ENCODE measurements around the gene RHBDF1. TPM values are rescaled to one million over a fixed set of nuclear protein-coding genes. Genes with fewer than 3 reads are reported as not detected.
A peak's percentile ranks its signal among the peaks of the same experiment; 100 is the strongest.
"Not testable (repeated sequence)": the region's sequence is repeated elsewhere in the genome, so short reads cannot be mapped to it uniquely, and the experiment has no call there.

Gene RHBDF1
- total RNA-seq, 1 donor from 2014 or later = 29.1 TPM

DNA sequence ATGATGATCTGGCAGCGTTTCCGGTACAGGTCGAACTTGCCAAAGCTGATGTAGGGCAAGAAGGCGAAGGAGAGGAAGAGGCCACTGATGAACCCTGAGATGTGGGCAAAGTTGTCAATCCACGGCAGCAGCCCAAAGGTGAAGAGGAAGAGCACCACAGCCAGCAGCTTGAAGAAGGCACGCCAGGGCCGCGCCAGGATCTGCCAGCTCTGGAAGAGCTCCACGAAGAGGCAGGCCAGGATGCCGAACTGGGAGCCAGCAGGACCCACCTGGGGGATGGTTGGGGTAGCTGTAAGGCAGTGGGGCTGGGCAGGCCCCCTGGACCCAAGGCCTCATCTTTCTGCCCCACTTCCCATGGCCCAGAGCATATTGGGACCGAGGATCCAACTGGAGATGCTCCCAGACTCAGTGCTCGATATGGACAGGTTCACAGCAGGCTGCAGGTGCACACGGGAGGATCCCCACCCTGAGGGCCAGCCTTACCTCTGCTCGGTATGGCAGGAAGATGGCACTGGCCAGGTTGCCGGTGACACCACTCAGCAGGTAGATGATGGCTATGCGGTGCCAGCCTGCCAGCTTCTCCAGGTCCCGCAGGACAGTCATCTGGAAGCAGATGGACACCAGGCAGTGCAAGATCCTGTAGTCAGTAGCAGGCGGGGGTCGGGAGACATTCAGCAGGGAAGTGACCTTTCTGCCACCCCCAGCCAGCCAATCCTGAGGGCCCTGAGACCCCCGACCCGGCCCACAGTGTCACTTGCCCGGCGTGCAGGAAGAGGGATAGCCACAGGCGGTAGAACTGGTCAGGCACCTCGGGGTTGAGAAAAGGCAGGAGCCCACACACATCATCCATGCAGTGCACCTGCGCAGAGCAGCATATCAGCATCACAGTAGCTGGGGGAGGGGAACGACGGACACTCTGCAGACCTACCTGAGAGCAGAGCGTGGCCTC is 13.7 kb downstream of the RHBDF1 start:
- no peak for DNase-seq

DNA sequence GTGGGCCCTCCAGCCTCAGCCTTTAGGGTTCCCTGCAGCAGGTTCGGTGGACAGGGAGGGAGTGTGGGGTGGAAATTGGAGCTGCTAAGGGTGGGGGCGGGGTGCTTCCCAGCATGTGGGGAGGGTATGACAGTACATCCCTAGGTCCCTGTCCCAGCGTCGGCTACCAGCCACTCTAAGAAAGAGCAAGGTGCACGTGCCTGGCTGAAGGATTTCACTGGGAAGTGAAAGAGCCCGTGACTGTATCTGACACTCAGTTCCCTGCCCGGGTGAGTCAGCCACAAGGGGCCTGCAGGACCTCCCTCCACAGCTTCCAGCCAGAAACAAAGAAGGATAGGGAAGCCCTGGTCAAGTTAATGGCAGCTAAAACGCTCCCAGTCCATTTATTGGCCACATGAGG is 14.7 kb downstream of the RHBDF1 start:
- DNase-seq = no peak

DNA sequence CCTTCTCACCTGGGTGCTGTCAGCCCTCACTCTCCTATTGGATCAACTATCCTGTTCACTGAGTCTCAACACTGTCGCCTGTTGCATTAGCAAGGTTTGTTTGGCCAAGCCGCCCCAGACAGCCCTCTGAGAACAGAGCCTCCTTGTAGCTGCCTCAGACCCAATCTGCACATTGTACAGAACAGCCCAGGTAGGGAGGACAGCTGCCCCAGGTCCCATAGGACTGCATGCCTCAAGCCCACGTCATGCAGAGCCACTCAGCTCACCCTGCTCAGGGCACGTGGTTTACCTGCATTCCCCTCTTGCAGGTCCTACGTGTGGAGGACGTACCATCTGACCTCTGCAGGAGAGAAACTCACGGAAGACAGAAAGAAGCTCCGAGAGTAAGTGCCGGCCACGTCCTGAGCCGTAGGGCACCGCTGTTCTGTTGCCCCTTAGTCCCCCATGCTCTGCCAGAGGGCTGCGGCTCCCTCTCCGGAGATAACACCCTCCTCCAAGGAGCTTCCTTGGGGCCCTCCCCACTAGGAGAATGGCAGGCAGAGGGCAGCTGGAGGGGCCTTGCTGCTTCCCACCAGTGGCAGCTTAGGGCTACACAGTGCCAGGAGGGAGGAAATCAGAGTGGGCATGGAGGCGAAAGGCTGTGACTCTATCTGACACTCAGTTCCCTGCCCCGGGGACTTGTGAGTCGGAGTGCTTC is 16.1 kb downstream of the RHBDF1 start:
- DNase-seq = no peak

DNA sequence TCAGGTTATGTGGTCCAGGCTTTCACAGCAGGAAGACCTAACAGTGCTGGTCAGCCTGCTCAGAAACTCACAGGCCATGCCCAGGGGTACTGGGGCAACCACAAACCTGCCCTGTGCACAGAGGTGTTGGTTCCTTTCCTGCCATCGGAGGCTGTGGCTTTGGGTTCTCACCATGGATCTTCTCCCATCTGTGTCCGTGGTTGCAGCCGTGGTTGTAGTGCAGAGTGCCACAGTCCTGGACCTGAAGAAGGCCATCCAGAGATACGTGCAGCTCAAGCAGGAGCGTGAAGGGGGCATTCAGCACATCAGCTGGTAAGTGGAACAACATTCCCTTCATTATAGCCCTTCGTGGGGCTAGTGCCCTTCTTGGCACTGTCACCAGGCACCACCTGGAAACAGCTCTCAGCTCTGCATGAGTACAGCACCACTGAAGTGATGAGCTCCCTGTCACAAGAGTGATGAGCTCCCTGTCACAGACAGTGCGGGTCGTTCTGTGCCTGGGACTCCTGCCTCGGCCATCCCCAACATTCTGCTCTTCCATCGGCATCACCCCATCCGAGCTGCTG is 16.8 kb downstream of the RHBDF1 start:
- DNase-seq = no peak

DNA sequence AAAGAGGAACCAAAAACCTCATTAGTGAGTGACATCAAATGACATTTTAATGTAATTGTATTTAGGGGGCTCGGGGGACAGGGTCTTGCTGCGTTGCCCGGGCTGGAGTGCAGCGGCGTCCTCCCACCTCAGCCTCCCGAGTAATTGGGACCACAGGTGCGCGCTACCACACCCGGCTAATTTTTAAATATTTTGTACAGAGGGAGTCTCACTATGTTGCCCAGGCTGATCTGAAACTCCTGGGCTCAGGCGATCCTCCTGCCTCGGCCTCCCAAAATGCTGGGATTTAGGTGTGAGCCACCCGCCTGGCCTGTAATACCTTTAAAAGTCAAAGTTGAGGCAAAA is 18.2 kb downstream of the RHBDF1 start:
- no peak for DNase-seq

DNA sequence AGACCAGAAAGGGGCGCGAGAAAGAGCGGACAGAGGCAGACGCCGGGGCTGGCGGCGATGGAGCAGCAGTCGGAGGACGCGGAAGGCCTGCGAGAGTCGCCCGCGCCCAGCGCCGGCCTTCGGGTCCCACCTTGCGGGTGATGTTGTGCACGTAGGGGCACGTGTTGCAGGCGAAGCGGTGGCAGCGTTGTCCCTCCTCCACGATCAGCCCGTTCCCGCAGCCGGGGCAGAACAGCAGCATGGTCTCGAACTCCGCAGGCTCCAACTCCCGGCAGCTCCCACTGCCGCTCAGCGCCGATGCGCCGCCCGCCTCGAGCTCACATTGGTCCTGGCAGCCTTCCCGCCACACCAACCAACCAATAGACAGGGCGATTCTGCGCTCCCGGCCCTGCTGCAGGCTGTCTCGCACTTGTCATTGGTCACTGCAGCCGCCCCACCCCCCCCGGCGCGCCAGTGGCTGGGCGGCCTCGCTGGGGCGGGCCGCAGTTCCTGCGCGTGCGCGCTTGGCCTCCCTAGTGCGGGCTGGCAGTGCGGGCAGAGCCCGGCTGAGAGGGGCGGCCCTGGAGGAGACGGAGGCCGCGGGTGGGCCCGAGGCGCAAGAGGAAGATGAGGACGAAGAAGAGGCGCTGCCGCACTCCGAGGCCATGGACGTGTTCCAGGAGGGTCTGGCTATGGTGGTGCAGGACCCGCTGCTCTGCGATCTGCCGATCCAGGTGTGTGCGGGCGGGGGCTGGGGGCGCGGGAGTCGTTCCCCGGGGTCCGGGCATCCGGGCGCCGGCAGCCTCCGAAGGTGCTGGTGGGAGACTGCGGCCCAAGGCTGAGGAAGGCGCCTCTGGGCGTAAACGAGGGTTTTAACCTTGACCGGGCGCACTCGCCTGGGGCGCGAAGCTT is 18.8 kb downstream of the RHBDF1 start, which contains the start of the genes POLR3K and SNRNP25:
POLR3K (minus strand) TSS at position 263 of the 891 bp plus-strand sequence; CDS start at position 241, 22 bp downstream.
SNRNP25 (plus strand) TSS at position 483 of the 891 bp plus-strand sequence; CDS start at position 672, 189 bp downstream.
- DNase-seq = peak; percentile 95

DNA sequence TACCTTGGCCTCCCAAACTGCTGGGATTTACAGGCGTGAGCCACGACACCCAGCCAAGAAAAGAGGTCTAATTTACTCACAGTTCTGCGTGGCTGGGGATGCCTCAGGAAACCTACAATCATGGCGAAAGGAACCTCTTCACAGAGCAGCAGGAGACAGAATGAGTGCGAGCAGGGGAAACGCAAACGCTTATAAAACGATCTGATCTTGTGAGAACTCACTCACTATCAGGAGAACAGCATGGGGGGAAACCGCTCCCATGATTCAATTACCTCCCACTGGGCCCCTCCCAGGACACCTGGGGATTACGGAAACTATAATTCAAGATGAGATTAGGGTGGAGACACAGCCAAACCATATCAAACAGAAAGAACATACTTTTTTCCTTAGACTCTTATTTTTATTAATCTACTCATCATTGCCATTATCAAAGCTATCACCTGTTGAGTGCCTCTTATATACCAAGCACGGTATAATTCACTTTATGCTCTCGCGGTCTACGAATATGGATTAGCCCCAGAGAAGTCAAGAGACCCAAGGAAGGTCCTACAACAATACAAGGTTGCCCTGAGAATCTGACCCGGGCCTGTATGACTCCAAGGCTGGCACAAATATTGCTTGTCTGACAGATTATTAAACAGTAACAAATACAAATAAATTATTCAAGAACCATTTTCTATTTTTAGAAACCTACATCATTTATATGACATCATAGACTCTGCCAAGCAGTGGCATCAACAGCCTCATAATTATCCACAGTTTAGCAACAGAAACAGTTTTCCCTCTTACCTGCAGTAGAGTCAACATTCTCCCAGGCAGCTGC is 21.5 kb downstream of the RHBDF1 start:
- no peak for DNase-seq

DNA sequence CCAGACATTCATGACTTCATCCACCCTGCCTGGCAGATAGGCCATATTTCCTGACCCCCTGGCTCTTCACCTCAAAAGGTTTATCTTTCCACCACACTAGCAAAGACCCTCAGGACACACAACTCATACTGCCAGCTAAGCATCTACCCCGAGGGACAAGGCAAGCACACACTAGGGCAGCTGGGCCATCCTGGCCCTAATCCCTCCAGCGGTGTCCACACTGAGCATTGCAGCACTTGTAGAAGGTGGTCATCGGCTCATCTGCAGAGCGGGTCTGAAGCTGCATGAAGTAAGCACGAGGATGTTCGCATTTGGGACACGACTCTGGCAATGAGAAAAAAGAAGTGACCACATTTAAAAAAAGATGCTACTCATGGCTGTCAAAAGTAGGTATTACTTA is 25.2 kb downstream of the RHBDF1 start:
- DNase-seq = no peak

DNA sequence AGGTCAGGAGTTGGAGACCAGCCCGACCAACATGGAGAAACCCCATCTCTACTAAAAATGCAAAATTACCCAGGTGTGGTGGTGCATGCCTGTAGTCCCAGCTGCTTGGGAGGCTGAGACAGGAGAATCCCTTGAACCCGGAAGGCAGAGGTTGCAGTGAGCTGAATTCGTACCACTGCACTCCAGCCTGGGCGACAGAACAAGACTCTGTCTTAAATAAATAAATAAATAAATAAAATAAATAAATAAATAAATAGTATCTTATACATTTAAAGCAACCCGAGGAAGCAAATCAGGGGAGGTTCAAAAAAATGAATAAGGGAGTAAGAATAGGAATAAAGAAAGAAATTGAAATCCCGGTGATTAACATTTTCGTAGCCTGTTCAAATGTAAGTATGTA is 25.9 kb downstream of the RHBDF1 start:
- not testable (repeated sequence) for DNase-seq

DNA sequence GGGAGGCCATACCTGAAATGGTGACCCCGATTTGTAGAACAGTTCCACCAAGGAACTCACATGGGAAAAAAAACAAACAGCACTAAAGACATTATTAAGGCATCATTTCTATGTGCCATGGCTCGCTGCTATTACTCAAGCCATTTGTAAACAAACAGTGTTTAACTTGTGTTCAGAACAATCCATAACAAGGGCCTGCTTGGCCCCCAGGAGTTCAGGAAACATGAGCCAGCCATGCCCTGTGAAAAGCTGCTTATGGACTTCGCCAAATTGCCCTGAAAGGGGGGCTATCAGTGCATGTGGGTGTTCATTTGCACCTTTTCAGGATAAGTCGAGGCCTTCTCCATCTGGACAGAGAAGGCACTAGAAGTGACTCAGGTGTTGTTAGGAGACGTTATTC is 27.0 kb downstream of the RHBDF1 start:
- no peak for DNase-seq

DNA sequence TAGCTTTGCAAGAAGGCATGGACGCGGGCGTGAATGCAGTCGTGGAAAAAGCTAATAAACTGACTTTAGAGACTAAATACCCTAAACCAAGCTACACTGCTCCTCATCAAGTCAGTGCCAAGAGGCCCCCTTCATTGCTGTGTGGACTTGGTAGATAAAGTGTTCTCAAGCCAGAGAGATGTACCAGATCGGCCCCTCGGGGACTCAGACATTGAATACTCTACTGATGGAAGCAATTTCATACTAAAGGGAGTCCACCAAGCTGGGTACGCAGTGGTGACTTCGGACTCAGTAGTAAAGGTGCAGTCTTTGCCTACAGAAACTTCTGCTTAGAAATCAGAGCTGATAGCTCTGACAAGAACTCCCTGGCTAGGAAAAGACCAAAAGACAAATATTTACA is 27.8 kb downstream of the RHBDF1 start:
- DNase-seq = no peak

DNA sequence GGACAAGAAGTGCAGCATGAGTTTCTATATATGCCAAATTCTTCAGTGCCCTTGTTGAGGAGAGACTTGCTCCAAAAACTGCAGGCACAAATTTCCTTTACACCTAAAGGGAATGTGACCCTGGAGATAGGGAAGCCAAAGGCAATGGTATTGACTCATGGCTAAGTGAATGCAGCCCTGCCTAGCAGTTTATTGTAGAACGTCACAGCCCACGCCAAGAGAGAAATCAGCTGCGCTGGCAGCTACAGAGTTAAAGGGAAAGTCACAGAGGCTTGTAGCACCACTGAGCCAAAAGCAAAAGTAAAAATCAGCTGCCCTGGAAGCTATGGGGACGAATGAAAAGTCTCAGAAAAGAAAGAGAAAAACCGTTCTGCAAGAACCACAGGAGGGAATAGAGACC is 29.1 kb downstream of the RHBDF1 start:
- DNase-seq = no peak

DNA sequence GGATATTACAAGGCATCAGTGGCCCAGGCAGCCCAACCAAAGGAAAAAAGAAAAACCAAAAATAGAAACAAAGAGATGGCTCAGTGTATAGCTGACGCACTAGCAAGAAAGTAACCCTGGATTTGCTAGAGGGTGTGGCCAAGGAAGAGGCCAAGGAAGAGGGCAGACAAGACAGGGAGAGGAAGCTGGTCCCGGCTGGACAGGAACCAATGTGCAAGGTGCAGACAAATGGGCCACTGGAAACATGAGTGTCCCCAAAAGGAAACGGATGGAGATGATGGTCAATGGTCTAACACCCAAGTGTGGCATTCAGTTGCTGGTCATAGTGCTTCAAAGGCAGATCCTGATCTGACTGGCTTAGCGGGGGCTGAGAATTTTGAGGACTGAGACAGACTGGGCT is 29.7 kb downstream of the RHBDF1 start:
- no peak for DNase-seq

DNA sequence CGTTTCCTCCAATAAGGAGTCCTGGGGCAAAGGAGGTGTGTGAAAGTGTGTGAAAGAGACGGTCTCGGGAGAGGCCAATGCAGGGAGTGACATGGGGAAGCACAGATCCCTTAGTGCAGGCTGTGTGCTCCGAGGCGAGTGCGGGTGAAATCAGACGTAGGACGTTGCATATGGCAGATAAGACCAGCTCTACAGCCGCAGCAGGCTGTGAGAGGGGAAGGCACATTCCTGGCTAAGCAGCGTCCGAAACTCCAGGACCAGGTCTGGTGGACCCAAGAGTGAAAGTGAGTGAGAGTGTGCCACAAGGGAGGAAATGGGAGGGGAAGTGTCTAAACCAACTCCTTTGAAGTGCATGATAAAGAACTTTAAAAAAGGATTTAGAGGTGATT is 30.4 kb downstream of the RHBDF1 start:
- no peak for DNase-seq

DNA sequence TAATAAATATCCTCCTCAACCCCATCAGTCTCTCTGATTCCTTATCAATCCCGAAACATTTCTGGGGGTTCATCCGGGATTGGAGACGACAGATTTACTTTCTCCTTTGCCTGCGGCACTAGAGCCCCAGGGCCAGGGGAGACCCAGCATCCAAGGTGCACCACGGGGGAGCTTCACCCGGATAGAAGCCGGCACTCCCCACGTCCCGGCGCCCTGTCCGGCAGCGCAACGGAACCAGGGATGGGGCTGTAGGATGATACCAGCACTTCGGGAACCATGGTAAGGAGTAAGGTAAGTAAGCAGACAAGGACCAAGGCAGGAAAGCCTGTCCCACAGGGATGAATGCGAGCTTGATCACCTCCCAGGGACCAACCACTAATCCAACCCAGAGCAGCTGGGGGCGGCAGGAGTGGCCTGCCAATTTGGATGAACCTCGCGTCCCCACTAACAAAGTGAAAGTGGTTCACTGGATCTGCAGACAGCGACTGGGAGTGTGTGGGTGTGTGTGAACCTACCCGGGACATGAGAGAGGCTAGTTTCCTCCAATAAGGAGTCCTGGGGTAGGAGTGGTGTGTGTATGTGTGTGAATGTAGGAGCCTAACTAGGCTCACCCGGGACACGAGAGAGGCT is 30.9 kb downstream of the RHBDF1 start:
- DNase-seq = no peak

DNA sequence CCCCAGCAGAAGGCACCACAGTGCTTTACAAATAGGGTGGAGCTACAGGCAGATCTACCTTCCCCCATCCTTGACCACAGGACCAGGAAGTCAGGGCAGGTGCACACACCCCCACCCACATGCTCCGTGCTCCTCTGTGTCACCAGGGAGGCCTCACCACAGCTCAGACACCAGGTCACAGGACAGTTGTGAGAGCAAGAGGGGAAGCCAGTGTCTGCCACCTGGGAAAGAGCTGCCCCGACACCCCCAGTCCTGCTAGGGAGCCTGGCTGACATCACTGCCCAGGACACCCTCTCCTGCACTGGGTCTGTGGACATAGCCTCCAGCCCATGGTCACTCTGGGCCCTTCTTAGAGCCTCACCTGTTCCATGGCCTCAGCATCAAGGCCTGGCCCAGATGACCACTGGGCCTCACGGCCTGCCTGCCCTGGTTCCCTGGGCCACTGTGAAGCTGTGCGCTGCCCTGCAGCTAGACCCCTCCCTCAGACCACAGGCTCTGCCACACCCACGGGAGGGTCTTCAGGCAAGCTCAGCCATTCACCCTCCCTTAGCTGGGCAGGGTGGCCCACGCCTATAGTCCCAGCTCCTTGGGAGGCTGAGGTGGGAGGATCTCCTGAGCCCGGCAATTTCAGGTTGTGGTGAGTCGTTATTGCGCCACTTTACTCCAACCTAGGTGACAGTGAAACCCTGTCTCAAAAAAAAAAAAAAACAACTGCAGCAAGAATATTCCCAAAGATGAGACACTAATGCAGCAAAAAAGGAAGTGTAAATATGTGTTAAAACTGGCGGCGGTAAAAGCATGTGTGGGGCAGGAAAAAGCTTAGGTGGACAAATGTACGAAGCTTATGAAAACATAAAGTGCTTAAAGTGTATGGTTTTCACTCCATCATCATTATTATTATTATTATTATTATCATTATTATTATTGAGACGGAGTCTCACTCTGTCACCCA is 33.2 kb downstream of the RHBDF1 start:
- no peak for DNase-seq

DNA sequence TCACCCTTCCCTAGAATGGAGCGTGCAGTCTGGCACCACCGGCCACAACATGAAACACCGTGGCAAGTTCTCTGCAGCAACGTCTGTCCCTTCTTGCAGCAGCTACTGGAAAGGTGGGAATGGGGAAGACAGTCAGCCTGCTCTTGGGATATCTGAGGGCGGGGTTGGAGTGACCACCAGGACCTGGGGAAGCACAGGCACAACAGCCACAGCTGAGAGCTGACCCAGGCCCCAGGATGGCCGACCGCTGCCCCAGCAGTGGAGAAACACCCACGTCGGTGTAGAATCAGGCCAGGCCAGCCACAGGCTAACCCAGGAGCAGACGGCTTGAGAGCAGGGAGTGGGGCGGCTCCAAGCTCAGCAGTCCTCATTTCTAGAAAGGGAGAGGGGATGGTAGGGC is 34.2 kb downstream of the RHBDF1 start:
- not testable (repeated sequence) for DNase-seq

DNA sequence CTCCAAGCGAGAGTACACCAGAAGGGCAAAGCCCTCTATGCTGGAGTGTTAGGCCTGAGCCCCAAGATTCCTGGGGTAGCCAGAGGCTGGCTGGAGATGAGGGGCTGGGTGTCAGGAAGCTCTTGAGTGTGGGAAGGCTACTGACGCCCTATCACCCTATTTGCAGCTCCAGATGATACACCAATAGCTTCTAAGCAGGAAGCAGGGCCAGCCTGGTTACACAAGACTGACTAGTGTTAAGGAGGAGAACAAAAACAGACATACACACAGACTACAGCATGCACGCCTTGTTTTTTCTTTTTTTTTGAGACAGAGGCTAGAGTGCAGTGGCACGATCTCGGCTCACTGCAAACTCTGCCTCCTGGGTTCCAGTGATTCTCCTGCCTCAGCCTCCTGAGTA is 34.9 kb downstream of the RHBDF1 start:
- no peak for DNase-seq

DNA sequence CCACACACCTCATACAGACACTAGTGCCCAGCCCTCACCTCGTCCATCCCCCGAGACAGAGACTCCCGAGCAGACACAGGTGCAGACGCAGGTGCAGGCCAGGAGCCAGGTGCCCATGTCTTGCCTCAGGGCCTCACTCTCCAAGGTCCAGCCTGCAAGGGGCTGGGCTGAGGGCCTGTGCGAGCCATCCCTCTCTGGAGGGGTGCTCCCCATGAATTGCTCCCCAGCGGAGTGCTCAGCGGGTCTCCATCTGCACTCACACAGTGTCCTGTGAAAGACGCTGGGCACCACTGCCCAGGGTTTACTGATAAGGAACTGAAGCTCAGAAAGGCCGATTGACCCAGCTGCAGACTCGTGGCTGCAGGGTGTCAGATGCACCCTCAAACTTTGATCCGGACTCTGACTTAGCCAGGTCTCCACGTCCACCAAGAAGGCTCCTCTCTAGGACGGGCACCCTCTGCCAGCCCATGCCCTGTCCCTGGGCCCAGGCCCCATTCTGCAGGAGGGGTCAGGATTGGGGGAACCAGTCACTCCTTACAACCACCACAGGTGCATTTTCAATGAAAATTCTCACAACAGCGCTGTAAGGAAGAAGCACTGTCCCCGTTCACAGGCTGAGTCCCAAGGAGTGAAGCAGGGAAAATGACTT is 36.0 kb downstream of the RHBDF1 start:
- DNase-seq = no peak

Measured in skin of body (tissue), 2 donors.